Stomach (tissue), 4 donors: ENCODE results near the gene MAB21L2.

ENCODE experiments used
- CTCF ChIP-seq, 7 experiments: fragments of 450-650 bp in 4 of 7; fragments of 200-600 bp in 3 of 7; sonication (generic) in 3 of 7; IDR thresholded peaks; one replicate each; pipeline ENCODE4 v1.5.1; 2016 to 2019; ENCODE audit warnings: antibody characterized with exemption in 7 of 7, control low read depth in 2 of 7, mild to moderate bottlenecking in 1 of 7
- POLR2A ChIP-seq, 4 donors: fragments of 450-650 bp; IDR thresholded peaks; one replicate each; pipeline ENCODE4 v1.6.1; 2016; ENCODE audit warnings: antibody characterized with exemption in 4 of 4, control low read depth in 2 of 4, mild to moderate bottlenecking in 1 of 4, moderate library complexity in 1 of 4
- POLR2AphosphoS5 ChIP-seq, 3 donors: sonication (generic); formaldehyde crosslinking; IDR thresholded peaks; one replicate each; pipeline ENCODE4 v1.6.1; 2016; ENCODE audit warnings: antibody characterized with exemption in 3 of 3

GRCh38 chr4:150609131-150609530 lies 27.2 kb downstream of the MAB21L2 start:
- TF ChIP-seq POLR2AphosphoS5 (IDR thresholded peaks at IDR 0.05) (no peak), CTCF (IDR thresholded peaks at IDR 0.05) (no peak), POLR2A (IDR thresholded peaks at IDR 0.05) (no peak)
